HL-60 (cell line): Measurements from ENCODE around the gene MYLK2.

Source experiments
- DNase-seq, 2 experiments: peaks; one replicate each; pipeline ENCODE4 v3.0.0-alpha.2; 2010 to 2020; ENCODE audit warnings: low read depth in 1 of 2, low spot score in 1 of 2
- H3K27ac ChIP-seq: fragments of 250-450 bp; sonication (Bioruptor Pico); replicated peaks from 2 replicates; pipeline ENCODE4 v1.5.1; 2020; ENCODE audit warnings: mild to moderate bottlenecking, moderate library complexity
- H3K27me3 ChIP-seq: fragments of 250-450 bp; sonication (Bioruptor Pico); 2 replicates; pipeline ENCODE4 v1.5.1; 2021; ENCODE audit warnings: mild to moderate bottlenecking, moderate library complexity; ENCODE audit not compliant: insufficient read depth, poor library complexity, severe bottlenecking
- H3K4me3 ChIP-seq: replicated peaks from 2 replicates; pipeline ENCODE4 v1.5.1; 2011; ENCODE audit warnings: mild to moderate bottlenecking, control low read depth, low read length; ENCODE audit not compliant: insufficient read depth
- CTCF ChIP-seq: IDR thresholded peaks from one replicate; pipeline ENCODE4 v1.5.1; 2011; ENCODE audit warnings: low read length, control low read depth, inconsistent platforms; ENCODE audit not compliant: insufficient read depth
- GABPA ChIP-seq: IDR thresholded peaks from 2 replicates; pipeline ENCODE4 v1.6.1; 2012; ENCODE audit warnings: low read depth
- POLR2AphosphoS5 ChIP-seq: IDR thresholded peaks from 2 replicates; pipeline ENCODE4 v1.6.1; 2012; ENCODE audit warnings: low read depth
- REST ChIP-seq: IDR thresholded peaks from 2 replicates; pipeline ENCODE4 v1.6.1; 2012; ENCODE audit warnings: low read depth; ENCODE audit not compliant: insufficient replicate concordance
- SPI1 ChIP-seq: IDR thresholded peaks from 2 replicates; pipeline ENCODE4 v1.6.1; 2012; ENCODE audit warnings: low read depth, mild to moderate bottlenecking, borderline replicate concordance

The MYLK2 gene

GRCh38 chr20:31838646-31839292 lies 19.6 kb downstream of the MYLK2 start:
- TF ChIP-seq SPI1 (no peak), POLR2AphosphoS5 (no peak), CTCF (no peak), GABPA (no peak), REST (no peak)
- Histone ChIP-seq H3K27me3 (no peaks in the 10 kb centered on the region), H3K4me3 (no peak overlapping the region), H3K27ac (no peak overlapping the region)
- peak in 1 of 2 experiments; percentile 50 for DNase-seq

- H3K27me3 ChIP-seq: no peaks in the 10 kb centered on the region
- H3K27ac ChIP-seq: no peak overlapping the region
- no peak for DNase-seq
- H3K4me3 ChIP-seq: no peak overlapping the region
- TF ChIP-seq CTCF: no peak
- TF ChIP-seq POLR2AphosphoS5: no peak
- no peak for TF ChIP-seq GABPA
- TF ChIP-seq REST: no peak
- TF ChIP-seq SPI1: no peak
Observed at GRCh38 chr20:31839782-31840487, 20.8 kb downstream of the MYLK2 start.

- no peak overlapping the region for H3K4me3 ChIP-seq
- H3K27me3 ChIP-seq: no peaks in the 10 kb centered on the region
- TF ChIP-seq GABPA: no peak
- no peak for TF ChIP-seq SPI1
- no peak overlapping the region for H3K27ac ChIP-seq
- DNase-seq: no peak
Observed at GRCh38 chr20:31840906-31841816, 22.0 kb downstream of the MYLK2 start.

GRCh38 chr20:31841928-31842327 lies 22.8 kb downstream of the MYLK2 start:
- TF ChIP-seq CTCF (no peak), GABPA (no peak), REST (no peak), SPI1 (no peak), POLR2AphosphoS5 (no peak)
- no peak for DNase-seq
- no peak overlapping the region for H3K4me3 ChIP-seq
- no peak overlapping the region for H3K27ac ChIP-seq
- no peaks in the 10 kb centered on the region for H3K27me3 ChIP-seq
